HG02759 (cell line): ENCODE data around the gene SOCS1.
A peak's percentile ranks its signal among the peaks of the same experiment; 100 is the strongest.

Source experiments
- ATAC-seq: cut with Tn5 transposase; IDR thresholded peaks from one replicate; pipeline ENCODE4 v1.9.1; 2021; ENCODE audit warnings: mild to moderate bottlenecking, moderate library complexity; ENCODE audit not compliant: unreplicated experiment

The SOCS1 gene

GRCh38 chr16:11208916-11209665 lies 46.9 kb downstream of the SOCS1 start:
- ATAC-seq: no peak

GRCh38 chr16:11207646-11208045 lies 48.4 kb downstream of the SOCS1 start:
- no peak for ATAC-seq

- peak; percentile 2 for ATAC-seq
Observed at GRCh38 chr16:11205754-11206581, 50.0 kb downstream of the SOCS1 start.

- ATAC-seq: no peak
Observed at GRCh38 chr16:11205065-11205699, 50.8 kb downstream of the SOCS1 start.

- no peak for ATAC-seq
Observed at GRCh38 chr16:11204513-11205047, 51.4 kb downstream of the SOCS1 start.
